B cell (primary cell): ENCODE measurements around the gene TRIM65. TPM values are rescaled to one million over a fixed set of nuclear protein-coding genes. Genes with fewer than 3 reads are reported as not detected.

Experiments
- ATAC-seq: fragments of 200-7000 bp; cut with Tn5 transposase; one replicate; pipeline ENCODE4 v1.10.0; 2021; ENCODE audit warnings: low read depth, mild to moderate bottlenecking, moderate number of reproducible peaks, moderate library complexity
- CTCF ChIA-PET: fragments of 350-600 bp; sonication (Branson Sonifier 250); formaldehyde crosslinking; loops from one replicate; lab custom pipeline; 2021; ENCODE audit warnings: antibody characterized with exemption, inconsistent platforms; lab: Charles Lee
- POLR2A ChIA-PET: fragments of 350-600 bp; sonication (Branson Sonifier 250); formaldehyde crosslinking; loops from one replicate; lab custom pipeline; 2021; ENCODE audit warnings: antibody characterized with exemption; lab: Charles Lee
- DNase-seq: peaks from one replicate; pipeline ENCODE4 v3.0.0; 2013
- H2AFZ ChIP-seq: 2 replicates; pipeline ENCODE4 v1.6.1; 2012; ENCODE audit warnings: mild to moderate bottlenecking, low read depth, low read length; ENCODE audit not compliant: insufficient read depth, poor library complexity, severe bottlenecking
- H3K27ac ChIP-seq, 2 donors: 1 replicate in 1 of 2; 2 replicates in 1 of 2; pipeline ENCODE4 v1.5.1; 2012 to 2013; ENCODE audit warnings: low read length in 2 of 2, mild to moderate bottlenecking in 2 of 2, moderate library complexity in 1 of 2
- H3K27me3 ChIP-seq, 4 experiments: fragments of 200-600 bp in 1 of 4; sonication (generic) in 1 of 4; replicated peaks in 1 of 4; 1 replicate in 2 of 4; 2 replicates in 2 of 4; pipeline versions ENCODE4 v1.6.1 to v1.7.0; 2013 to 2016; ENCODE audit warnings: low read length in 3 of 4, mild to moderate bottlenecking in 2 of 4, mixed read lengths in 1 of 4, moderate library complexity in 1 of 4; ENCODE audit not compliant: insufficient read depth in 4 of 4, control insufficient read depth in 3 of 4; ENCODE audit errors: control extremely low read depth in 1 of 4
- H3K36me3 ChIP-seq, 2 experiments: replicated peaks in 1 of 2; 1 replicate in 1 of 2; 2 replicates in 1 of 2; pipeline versions ENCODE4 v1.6.1 to v1.7.1; 2013; ENCODE audit warnings: low read length in 1 of 2; ENCODE audit not compliant: insufficient read depth in 2 of 2, control insufficient read depth in 1 of 2; ENCODE audit errors: control extremely low read depth in 1 of 2, extremely low read depth in 1 of 2
- H3K4me1 ChIP-seq, 2 donors: fragments of 200-600 bp in 1 of 2; sonication (generic) in 1 of 2; 1 replicate in 1 of 2; 2 replicates in 1 of 2; pipeline versions ENCODE4 v1.5.1 to v1.6.1; 2013 to 2017; ENCODE audit warnings: low read length in 2 of 2; ENCODE audit not compliant: control insufficient read depth in 2 of 2, insufficient read depth in 2 of 2
- H3K4me2 ChIP-seq: replicated peaks from 2 replicates; pipeline ENCODE3; 2012; ENCODE audit warnings: mild to moderate bottlenecking, low read depth, low read length; ENCODE audit not compliant: poor library complexity, severe bottlenecking
- H3K4me3 ChIP-seq, 5 experiments: fragments of 200-600 bp in 1 of 5; sonication (generic) in 1 of 5; 1 replicate in 3 of 5; 2 replicates in 2 of 5; pipeline versions ENCODE4 v1.5.1 to v1.7.0; 2011 to 2016; ENCODE audit warnings: low read length in 4 of 5, mild to moderate bottlenecking in 4 of 5, low read depth in 2 of 5, control low read depth in 1 of 5, moderate library complexity in 1 of 5; ENCODE audit not compliant: insufficient read depth in 1 of 5; ENCODE audit errors: control extremely low read depth in 1 of 5, extremely low read depth in 1 of 5
- H3K79me2 ChIP-seq: fragments of 200-600 bp; sonication (generic); one replicate; pipeline ENCODE4 v1.6.0; 2016; ENCODE audit warnings: low read length; ENCODE audit not compliant: control insufficient read depth, insufficient read depth
- H3K9ac ChIP-seq: fragments of 200-600 bp; sonication (generic); 2 replicates; pipeline ENCODE4 v1.6.1; 2017; ENCODE audit warnings: mild to moderate bottlenecking, low read length, moderate library complexity
- H3K9me3 ChIP-seq, 3 donors: one replicate each; pipeline versions ENCODE4 v1.6.1 to v1.7.1; 2013; ENCODE audit warnings: low read length in 2 of 3; ENCODE audit not compliant: control insufficient read depth in 2 of 3, insufficient read depth in 1 of 3; ENCODE audit errors: control extremely low read depth in 1 of 3
- H4K20me1 ChIP-seq: 2 replicates; pipeline ENCODE4 v1.6.0; 2012; ENCODE audit warnings: mild to moderate bottlenecking, low read length; ENCODE audit not compliant: insufficient read depth, control insufficient read depth, poor library complexity, severe bottlenecking
- H3K27ac Mint-ChIP-seq: one replicate; pipeline ENCODE4 v1.8.0; 2021; ENCODE audit warnings: mixed read lengths
- H3K27me3 Mint-ChIP-seq: one replicate; pipeline ENCODE4 v1.8.0; 2021; ENCODE audit warnings: mixed read lengths
- H3K4me1 Mint-ChIP-seq: one replicate; pipeline ENCODE4 v1.8.0; 2021; ENCODE audit warnings: mixed read lengths
- H3K4me3 Mint-ChIP-seq: one replicate; pipeline ENCODE4 v1.8.0; 2021; ENCODE audit warnings: mixed read lengths
- H3K9me3 Mint-ChIP-seq: one replicate; pipeline ENCODE4 v1.8.0; 2022; ENCODE audit warnings: mixed read lengths; ENCODE audit not compliant: insufficient read depth
- CTCF ChIP-seq: fragments of 200-600 bp; IDR thresholded peaks from one replicate; pipeline ENCODE4 v1.8.0; 2022; ENCODE audit warnings: antibody characterized with exemption, mild to moderate bottlenecking
- EZH2 ChIP-seq: IDR thresholded peaks from 2 replicates; pipeline ENCODE4 v1.6.1; 2012; ENCODE audit warnings: borderline replicate concordance, low read depth, mild to moderate bottlenecking, moderate library complexity, low read length; ENCODE audit not compliant: insufficient read depth, poor library complexity, severe bottlenecking
- WGBS: methylation state at CpG from one replicate; pipeline ENCODE4 v1.1.5; 2013; ENCODE audit warnings: missing lambda C conversion rate; ENCODE audit not compliant: insufficient coverage; 5-methylcytosine and 5-hydroxymethylcytosine counted together
- intact Hi-C: fragments of 100-400 bp; cut with micrococcal nuclease; formaldehyde crosslinking; loops from one replicate; pipeline ENCODE4 v1.10.0; 2022
- polyA plus RNA-seq: library from polyadenylated mRNA; depleted of rRNA; stranded (reverse); fragments of >200 nt; gene quantifications from 2 replicates; pipeline ENCODE4 v1.2.3, GENCODE V29; 2012
- total RNA-seq, 2 donors: library from RNA; stranded (reverse); fragments of 120-200 nt in 1 of 2; gene quantifications; 1 replicate in 1 of 2; 2 replicates in 1 of 2; pipeline versions ENCODE4 v1.2.3 to v1.2.4, GENCODE V29; 2013 to 2022

Gene TRIM65
- total and polyA plus RNA-seq, 2 donors (not counting 1 experiment from before 2014, with no cell fraction given): 16.8 to 40.7 TPM

GRCh38 chr17:75921596-75921995 lies 24.8 kb upstream of the TRIM65 start:
- TF ChIP-seq EZH2 (no peak), CTCF (no peak)
- no peaks in the 10 kb centered on the region for H3K4me1 ChIP-seq
- H3K79me2 ChIP-seq: no peaks in the 10 kb centered on the region
- no peaks in the 10 kb centered on the region for H3K27me3 ChIP-seq
- Mint-ChIP-seq H3K9me3 (no peaks in the 10 kb centered on the region), H3K4me1 (no peaks in the 10 kb centered on the region), H3K27ac (no peak overlapping the region), H3K4me3 (no peak overlapping the region), H3K27me3 (no peaks in the 10 kb centered on the region)
- ATAC-seq (no peak), DNase-seq (no peak)
- H3K9ac ChIP-seq: no peak overlapping the region
- H4K20me1 ChIP-seq: no peaks in the 10 kb centered on the region
- WGBS: over 99% methylated on average over 13 of the region's 15 CpGs
- no peaks in the 10 kb centered on the region for H3K9me3 ChIP-seq
- POLR2A ChIA-PET: no interaction called here
- no peak overlapping the region for H2AFZ ChIP-seq
- peaks cover 0 to 4% of the 10 kb centered on the region in 2 experiments for H3K36me3 ChIP-seq
- intact Hi-C loops: no loop called here
- CTCF ChIA-PET: no interaction called here
- no peak overlapping the region for H3K4me2 ChIP-seq
- H3K4me3 ChIP-seq: no peak overlapping the region
- H3K27ac ChIP-seq: no peak overlapping the region

DNA sequence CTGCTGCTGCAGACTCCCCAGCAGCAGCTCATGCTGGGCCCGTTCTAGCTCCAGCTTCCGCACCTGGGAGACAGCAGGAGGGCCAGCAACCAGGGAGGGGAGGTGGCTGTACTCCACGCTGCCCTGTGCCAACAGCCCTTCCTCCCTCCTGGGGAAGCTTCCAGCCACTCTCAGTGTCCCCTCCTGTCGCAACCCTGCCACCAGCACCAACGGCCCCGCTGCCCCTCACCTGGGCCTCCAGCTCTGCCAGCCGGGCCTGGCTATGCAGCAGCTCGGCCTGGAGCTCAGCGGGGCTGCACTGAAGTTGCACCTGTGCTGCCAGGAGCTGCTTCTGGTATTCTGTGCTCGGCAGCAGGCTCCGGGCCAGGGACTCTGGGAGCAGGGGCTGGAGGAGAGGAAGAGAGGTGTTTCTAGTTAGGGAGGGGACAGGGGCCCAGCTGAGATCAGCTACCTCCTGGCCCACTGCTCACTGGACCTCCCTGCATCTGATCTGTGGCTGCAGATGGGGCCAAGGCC lies 23.4 kb upstream of the TRIM65 start:
- WGBS: 97% methylated on average over 11 of the region's 11 CpGs
- no peak overlapping the region for H2AFZ ChIP-seq
- H3K9ac ChIP-seq: no peak overlapping the region
- H3K4me1 ChIP-seq: no peaks in the 10 kb centered on the region
- ChIA-PET POLR2A (interaction anchor here (1.0 kb wide), 1 partner anchor 65 kb away, joined by 4 read pairs; the partner anchor contains the start of gene WBP2), CTCF (no interaction called here)
- H4K20me1 ChIP-seq: no peaks in the 10 kb centered on the region
- H3K27ac ChIP-seq: no peak overlapping the region
- H3K36me3 ChIP-seq: peaks cover 0 to 4% of the 10 kb centered on the region in 2 experiments
- H3K27ac Mint-ChIP-seq: no peak overlapping the region
- no peaks in the 10 kb centered on the region for H3K27me3 Mint-ChIP-seq
- no peak overlapping the region for H3K4me2 ChIP-seq
- no peak for ATAC-seq
- H3K9me3 Mint-ChIP-seq: no peaks in the 10 kb centered on the region
- H3K79me2 ChIP-seq: no peaks in the 10 kb centered on the region
- H3K4me1 Mint-ChIP-seq: no peaks in the 10 kb centered on the region
- no peaks in the 10 kb centered on the region for H3K9me3 ChIP-seq
- no peaks in the 10 kb centered on the region for H3K27me3 ChIP-seq
- H3K4me3 Mint-ChIP-seq: no peak overlapping the region
- intact Hi-C loops: no loop called here
- H3K4me3 ChIP-seq: no peak overlapping the region
- TF ChIP-seq EZH2: no peak
- TF ChIP-seq CTCF: no peak
- no peak for DNase-seq
